A673 (cell line): ENCODE data around the gene PIK3AP1.

ENCODE experiments used
- CTCF ChIP-seq: fragments of 300-800, 200-600 bp; sonication (generic); conservative IDR thresholded peaks from 2 replicates; pipeline ENCODE4 v1.5.1; 2017; ENCODE audit warnings: low read depth, mild to moderate bottlenecking, antibody characterized with exemption, low read length, moderate library complexity, mixed read lengths
- EZH2 ChIP-seq: fragments of 200-600 bp; sonication (generic); IDR thresholded peaks from 2 replicates; pipeline ENCODE4 v1.6.1; 2017; ENCODE audit warnings: borderline replicate concordance, low read depth, mild to moderate bottlenecking, mixed read lengths, antibody characterized with exemption, low read length; ENCODE audit not compliant: poor library complexity, severe bottlenecking

- TF ChIP-seq CTCF (no peak), EZH2 (no peak)
These were observed 15.8 kb downstream of the PIK3AP1 start for GRCh38 chr10:96704563-96704962.
